RPMI8226 (cell line): ENCODE measurements around the gene RAD51C.
"Not testable (repeated sequence)": the region's sequence is repeated elsewhere in the genome, so short reads cannot be mapped to it uniquely, and the experiment has no call there.

ENCODE experiments used
- DNase-seq: peaks from one replicate; pipeline ENCODE4 v3.0.0-alpha.2; 2015

The RAD51C gene

DNA sequence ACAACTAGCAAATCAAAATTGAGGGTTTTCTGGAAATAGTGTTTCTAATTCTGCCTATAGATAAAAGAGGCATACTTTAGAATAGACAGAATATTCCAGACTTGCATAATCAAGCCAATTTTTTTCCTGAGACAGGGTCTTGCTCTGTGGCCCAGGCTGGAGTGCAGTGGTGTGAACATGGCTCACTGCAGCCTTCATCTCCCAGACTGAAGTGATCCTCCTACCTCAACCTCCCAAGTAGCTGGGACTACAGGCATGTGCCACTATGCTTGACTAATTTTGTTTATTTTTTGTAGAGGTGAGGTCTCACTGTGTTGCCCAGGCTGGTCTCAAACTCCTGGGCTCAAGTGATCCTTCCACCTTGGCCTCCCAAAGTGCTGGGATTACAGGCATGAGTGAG, 57.2 kb downstream of the RAD51C start:
- DNase-seq: not testable (repeated sequence)

DNA sequence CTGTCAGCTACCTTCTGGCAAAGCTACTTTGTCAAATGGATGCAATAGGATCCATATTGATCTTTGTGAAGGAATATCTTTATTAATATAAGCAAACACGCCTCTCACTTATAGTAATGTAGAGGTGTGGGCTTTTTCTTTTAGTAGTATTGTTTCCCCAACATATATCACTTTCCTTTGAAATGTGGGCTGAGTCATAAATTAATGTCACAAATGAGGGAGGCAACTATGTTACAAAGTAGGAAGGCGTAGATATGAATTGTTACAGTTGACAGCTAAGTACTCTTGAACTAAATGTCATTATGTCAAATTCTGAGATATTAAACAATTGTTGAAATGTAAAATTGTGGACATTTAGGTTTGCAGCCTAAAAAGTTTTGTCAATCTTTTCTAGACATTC, 60.6 kb downstream of the RAD51C start:
- DNase-seq: no peak

- no peak for DNase-seq
Observed at GRCh38 chr17:58755269-58755576, 62.8 kb downstream of the RAD51C start.

GRCh38 chr17:58755577-58756245, 63.3 kb downstream of the RAD51C start, which contains the start of gene PPM1E:
PPM1E (plus strand) TSS chr17:58755854.
- DNase-seq: peak; percentile 26

DNA sequence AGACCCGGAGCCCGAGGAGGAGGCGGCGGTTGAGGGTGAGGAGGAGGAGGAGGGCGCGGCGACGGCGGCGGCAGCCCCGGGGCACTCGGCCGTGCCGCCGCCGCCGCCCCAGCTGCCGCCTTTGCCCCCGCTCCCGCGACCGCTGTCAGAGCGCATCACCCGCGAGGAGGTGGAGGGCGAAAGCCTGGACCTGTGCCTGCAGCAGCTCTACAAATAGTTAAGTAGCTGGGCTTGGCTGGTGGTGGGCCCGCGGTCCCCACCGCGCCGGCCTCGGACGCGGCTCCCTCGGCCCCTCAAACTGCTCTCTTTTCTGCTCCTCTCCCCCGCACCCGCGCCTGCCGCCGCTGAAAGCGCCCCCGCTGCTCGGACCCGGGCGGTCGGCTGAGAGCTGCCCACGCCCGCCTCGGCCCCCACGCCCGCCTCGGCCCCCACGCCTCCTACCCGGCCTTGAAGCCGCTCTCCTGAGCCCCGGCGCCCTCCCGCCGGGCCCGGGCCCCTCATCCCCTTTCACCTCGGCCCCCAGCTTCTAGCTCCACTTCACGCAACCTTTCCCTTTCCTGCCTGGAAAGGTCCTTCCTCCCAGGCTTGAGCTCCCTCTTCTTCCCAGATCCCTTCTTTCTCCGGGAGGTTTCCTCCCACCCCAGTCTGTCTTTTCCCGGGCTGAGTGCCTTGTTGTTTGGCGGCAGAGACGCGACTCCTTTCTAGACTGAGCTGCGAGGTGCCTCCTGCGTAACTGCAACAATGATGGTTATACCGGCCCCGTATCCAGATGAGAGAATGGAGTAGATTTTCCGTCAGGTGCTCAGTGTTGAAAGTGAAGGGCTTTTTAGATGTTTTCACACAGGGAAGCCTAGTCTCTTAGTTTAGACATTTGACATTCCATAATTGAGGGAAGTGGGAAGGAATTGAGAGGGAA, 64.1 kb downstream of the RAD51C start:
- no peak for DNase-seq

DNA sequence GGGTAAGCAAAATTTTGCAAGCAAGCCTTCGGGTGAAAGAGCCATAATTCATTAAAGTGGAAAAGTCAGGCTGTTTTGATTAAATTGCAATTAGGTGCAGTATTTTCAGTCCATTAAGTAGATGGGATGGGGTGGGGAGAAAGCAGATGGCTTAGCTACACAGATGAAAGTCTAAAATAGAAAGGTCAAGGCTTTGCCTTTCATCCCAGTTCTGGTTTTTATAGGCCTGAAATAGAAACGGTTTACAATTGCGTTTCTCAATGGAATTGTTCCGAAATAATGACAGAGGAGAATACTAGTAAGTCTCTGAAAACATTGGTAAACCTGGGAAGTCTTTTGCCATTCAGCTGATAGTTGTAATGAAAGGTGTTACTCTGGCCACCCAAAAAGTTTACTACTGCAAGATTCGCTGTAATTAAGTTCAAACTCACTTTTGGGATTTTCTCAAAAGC, 64.8 kb downstream of the RAD51C start:
- no peak for DNase-seq

DNA sequence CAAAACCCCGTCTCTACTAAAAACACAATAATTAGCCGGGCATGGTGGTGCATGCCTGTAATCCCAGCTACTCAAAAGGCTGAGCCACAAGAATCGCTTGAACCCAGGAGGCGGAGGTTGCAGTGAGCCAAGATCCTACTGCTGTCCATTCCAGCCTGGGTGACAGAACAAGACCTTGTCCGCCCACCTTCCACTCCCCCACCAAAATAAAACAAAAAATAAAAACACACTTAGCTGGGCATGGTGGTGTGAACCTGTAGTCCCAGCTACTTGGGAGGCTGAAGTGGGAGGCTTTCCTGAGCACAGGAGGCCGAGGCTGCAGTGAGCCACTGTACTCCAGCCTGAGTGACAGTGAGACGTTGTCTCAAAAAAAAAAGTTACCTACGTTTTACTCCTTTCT, 66.5 kb downstream of the RAD51C start:
- DNase-seq: no peak

DNA sequence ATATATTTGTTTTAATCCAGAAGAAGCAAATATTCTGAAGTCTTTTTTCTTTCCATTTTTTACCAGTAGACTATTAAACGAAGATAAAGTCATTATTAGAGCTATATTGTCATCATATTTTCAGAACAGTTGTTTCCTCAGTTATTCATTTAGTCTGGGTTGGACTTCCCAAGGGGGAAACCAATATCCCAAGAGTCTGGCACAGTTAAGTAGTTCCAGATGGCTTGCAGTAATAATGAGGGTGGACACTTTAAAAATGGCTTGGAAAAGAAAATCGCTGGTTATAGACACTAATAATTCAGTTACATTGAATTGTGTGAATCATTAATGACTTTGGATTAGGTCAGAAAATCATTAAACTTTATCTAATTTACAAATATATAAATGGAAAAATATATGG, 67.1 kb downstream of the RAD51C start:
- no peak for DNase-seq

DNA sequence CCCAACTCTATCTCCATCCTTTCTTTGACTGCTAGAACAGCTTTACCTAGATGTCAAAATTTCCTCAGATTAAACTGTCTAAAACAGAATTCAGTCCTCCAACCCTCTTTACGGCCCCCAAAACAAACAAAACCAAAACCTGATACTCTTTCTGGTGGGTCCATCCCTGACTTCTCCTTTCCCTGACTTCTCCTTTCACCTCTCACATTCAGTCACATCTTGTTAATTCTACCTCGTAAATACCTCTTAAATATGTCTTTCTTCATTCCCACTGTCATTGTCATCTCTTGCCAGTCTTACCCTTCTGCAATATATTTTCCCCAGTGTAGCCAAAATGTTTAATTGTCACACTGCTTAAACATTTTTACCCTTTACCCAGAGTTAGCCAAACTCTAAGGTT, 67.8 kb downstream of the RAD51C start:
- DNase-seq: no peak

- DNase-seq: no peak
Observed at GRCh38 chr17:58763263-58763662, 70.9 kb downstream of the RAD51C start.

GRCh38 chr17:58764373-58764772, 72.0 kb downstream of the RAD51C start:
- no peak for DNase-seq

- DNase-seq: not testable (repeated sequence)
Observed at GRCh38 chr17:58778482-58778881, 86.1 kb downstream of the RAD51C start.

- no peak for DNase-seq
Observed at GRCh38 chr17:58779446-58779845, 87.0 kb downstream of the RAD51C start.

DNA sequence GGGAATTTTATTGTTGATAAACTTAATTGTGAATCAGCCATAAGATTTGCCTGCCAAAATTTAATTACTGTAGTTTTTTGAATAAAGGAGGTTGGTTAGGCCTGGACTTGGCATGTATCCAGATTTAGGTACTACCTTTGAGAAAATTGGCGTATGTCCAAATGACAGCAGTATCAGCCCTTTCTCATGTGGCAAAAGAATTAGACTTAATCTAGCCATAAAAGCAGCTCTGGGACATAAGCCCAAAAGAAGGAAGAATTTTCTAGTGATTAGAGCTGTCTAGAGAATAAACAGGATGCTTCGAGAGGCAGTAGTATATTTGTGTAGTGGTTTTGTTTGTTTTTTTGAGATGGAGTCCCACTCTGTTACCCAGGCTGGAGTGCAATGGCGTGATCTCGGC, 91.0 kb downstream of the RAD51C start:
- DNase-seq: peak; percentile 55

- DNase-seq: no peak
Observed at GRCh38 chr17:58785097-58785496, 92.7 kb downstream of the RAD51C start.
